ENCODE results near the gene GPR107.

- TF ChIP-seq POU6F1 (CRISPR knock-in tag; IDR thresholded peaks at IDR 0.05; ENCODE audit: borderline replicate concordance, low read depth) (no peak), PATZ1 (CRISPR knock-in tag; IDR thresholded peaks at IDR 0.05; ENCODE audit: borderline replicate concordance) (no peak), CSRNP3 (CRISPR knock-in tag; IDR thresholded peaks at IDR 0.05) (no peak), TCF4 (CRISPR knock-in tag; IDR thresholded peaks at IDR 0.05; ENCODE audit: borderline replicate concordance) (no peak), ZNF565 (CRISPR knock-in tag; conservative IDR thresholded peaks at IDR 0.05; ENCODE audit: low read depth) (no peak), ARNTL (CRISPR knock-in tag; IDR thresholded peaks at IDR 0.05; ENCODE audit: borderline replicate concordance, low read depth) (no peak), ZFP3 (CRISPR knock-in tag; IDR thresholded peaks at IDR 0.05) (no peak), ESRRG (CRISPR knock-in tag; IDR thresholded peaks at IDR 0.05) (no peak), TOX (CRISPR knock-in tag; IDR thresholded peaks at IDR 0.05; ENCODE audit: borderline replicate concordance) (no peak)
Measured at GRCh38 chr9:130107955-130108354, 54.2 kb downstream of the GPR107 start.
